GM18951 (cell line): ENCODE measurements around the gene GLYATL1.

ENCODE experiments used
- POLR2A ChIP-seq: IDR thresholded peaks from 4 replicates; pipeline ENCODE4 v1.6.1; 2011; ENCODE audit warnings: mild to moderate bottlenecking; ENCODE audit not compliant: insufficient read length, insufficient read depth; ENCODE audit errors: extremely low read depth
- in situ Hi-C: fragments of 300-500 bp; cut with MboI; formaldehyde crosslinking; loops from one replicate; pipeline ENCODE4 v1.12.0; 2022; ENCODE audit warnings: low sequenced_read_pairs, mixed read lengths, inconsistent platforms; ENCODE audit not compliant: unreplicated experiment

The GLYATL1 gene

GRCh38 chr11:58934945-58935513 is 4.3 kb upstream of the GLYATL1 start:
- TF ChIP-seq POLR2A = no peak
- in situ Hi-C loops = no loop called here

DNA sequence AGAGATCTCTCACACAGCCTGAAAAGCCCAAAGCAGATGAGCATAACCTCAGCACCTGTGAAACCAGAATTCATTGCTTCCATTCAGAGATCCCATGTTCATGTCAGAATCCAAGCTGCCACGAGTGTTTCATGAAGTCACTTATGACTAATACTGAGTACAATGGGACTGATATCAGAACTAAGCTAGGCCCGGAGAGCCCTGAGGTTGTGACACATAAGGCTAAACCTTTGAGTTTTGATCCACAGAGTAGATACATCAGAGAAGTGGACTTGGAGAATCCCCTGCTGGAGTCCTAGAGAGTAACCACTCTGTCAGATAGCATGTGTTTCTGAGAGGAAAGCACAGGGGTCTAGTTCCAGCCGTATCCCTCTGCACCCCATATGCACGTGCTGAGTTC is 890 bp upstream of the GLYATL1 start:
- in situ Hi-C loops = no loop called here
- TF ChIP-seq POLR2A = no peak

- in situ Hi-C loops = no loop called here
- no peak for TF ChIP-seq POLR2A
These were observed 740 bp downstream of the GLYATL1 start for GRCh38 chr11:58940028-58940427.

DNA sequence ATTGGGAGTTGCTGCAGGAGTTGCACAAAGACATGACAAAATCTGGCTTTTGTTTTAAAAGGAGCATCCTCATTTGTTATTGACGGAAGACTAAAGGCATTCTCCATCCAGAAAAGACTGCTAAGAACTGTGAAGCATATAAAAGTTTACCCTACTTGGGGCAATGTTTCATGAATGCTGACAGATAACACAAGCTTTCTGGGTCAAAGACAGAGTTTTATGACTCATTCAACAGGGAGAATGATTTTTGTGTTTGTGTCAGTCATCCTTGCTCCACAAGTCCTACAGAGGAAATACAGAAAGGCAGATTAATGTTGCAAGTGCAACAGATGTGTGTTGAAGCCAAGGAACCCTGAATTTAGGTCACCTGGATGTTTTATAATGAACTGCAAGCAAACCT is 2.5 kb downstream of the GLYATL1 start:
- no peak for TF ChIP-seq POLR2A
- in situ Hi-C loops = no loop called here

DNA sequence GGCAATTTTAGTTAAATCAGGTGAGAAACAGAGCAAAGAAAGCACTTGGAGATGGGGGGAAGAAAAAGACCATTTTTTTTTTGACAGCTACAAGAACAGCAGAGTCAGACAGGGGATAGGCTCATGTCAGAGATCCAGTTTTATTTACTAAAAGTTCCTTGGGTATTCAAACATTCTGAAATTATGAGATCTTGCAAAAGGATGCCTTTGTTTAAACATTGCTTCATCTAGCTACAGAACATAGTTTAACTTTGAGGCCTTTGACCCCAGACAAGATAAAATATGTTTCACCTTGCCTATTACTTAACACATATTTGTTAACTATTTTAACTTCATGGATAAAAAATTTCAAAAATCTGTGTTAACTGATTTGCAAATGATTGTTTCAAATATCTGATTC is 6.4 kb downstream of the GLYATL1 start:
- no peak for TF ChIP-seq POLR2A
- in situ Hi-C loops = no loop called here

DNA sequence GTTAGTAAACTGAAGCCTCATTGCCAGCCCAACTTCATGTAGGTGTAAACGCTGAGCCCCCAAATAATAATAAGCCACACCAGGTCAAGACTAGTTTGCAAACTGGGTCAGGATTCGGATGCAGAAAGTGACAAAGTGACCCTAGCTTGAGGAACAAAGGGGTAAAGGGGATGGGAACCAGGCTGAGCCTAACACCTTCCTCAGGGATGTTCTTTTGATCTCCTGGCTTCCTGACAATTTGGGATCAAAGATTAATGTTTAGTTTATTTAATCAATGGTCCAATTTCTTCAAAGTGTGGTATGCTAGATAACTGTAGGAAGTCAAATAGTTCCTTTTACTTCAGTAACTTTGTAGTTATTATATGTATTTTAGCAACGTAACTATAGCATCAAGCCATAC is 9.9 kb downstream of the GLYATL1 start:
- in situ Hi-C loops = no loop called here
- TF ChIP-seq POLR2A = no peak

GRCh38 chr11:58957922-58958321 is 18.6 kb downstream of the GLYATL1 start:
- in situ Hi-C loops = no loop called here
- TF ChIP-seq POLR2A = no peak

DNA sequence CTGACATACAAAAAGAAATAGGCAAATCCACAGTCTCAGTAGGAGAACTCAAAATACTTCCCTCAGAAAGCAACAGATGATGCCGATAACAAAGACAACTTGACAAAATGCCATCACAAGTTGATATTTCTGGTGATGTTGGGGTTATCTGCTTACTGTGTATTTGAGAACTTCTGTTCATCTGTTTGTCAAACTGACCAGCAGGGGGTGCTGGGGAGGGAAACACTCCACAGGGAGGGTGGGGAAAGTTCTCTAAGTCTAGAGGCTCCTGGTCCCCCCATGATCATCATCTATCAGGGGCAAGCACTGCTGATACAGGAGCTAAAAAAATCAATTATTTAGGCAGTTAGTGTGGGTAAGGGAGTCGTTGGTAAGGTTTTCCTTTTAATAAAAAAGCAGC is 19.2 kb downstream of the GLYATL1 start:
- in situ Hi-C loops = no loop called here
- TF ChIP-seq POLR2A = no peak

- no peak for TF ChIP-seq POLR2A
- in situ Hi-C loops = loop anchor here (10.0 kb wide), 1 partner anchor 191 kb away; no protein-coding TSS in a partner anchor
These were observed 24.3 kb downstream of the GLYATL1 start for GRCh38 chr11:58963551-58964104.

DNA sequence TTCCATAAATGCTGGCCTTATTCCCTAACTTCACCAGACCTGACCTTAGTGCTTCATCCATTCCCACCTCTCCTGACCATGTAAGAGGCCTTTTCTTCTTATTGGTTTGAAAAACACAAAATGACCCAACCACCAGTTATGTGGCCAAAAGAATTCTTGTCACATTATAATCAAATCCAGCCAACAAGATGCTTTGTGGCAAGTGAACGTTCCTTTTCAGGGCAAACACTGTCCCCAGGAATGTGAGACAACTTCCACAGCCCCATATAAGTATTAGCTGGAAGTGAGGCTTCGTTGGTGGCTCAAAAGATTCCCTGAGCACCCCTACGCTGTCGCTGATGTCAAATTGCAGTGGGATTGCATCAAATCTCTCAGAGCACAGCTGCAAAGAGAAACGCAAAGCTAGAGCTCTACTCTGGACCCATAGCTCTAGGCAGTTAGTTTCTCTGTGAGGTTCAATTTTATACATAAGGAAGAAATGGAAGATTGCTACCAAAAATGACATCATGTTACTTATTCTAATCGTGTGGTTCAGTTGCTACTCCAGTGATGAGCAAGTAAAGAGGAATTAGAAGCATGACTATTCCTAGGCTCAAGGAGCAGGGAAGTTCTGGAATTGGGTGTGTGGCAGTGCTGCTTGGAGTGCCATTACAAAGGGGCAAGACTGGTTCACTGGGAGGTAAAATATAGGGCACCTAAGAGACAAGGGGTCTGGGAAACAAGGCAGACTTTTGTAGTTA is 26.1 kb downstream of the GLYATL1 start:
- in situ Hi-C loops = loop anchor here (10.0 kb wide), 1 partner anchor 189 kb away; no protein-coding TSS in a partner anchor
- no peak for TF ChIP-seq POLR2A

DNA sequence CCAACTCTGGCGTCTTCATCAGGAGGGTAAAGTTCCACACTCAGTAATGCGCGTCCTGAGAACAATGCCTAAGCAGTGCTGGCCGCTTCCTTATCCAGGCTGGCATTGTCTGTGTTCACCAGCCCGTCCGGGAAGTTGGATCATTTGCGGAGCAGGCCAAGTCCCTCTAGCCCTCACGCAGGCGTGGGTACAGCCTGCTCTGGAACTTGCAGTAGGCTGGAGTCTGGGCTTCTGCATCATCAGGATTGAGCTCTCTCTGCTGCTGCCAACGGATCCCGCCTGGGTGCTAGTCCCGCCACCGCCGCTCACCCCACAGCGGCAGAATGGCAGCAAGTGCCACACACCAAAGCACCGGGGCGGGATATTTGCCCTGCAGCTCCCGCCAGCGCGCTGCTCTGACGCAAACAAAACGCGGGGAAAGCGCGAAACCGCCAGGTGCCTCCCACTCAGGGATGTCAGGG is 29.0 kb downstream of the GLYATL1 start:
- TF ChIP-seq POLR2A = no peak
- in situ Hi-C loops = loop anchor here (10.0 kb wide), 1 partner anchor 187 kb away; no protein-coding TSS in a partner anchor

- in situ Hi-C loops = no loop called here
- TF ChIP-seq POLR2A = no peak
These were observed 38.2 kb downstream of the GLYATL1 start for GRCh38 chr11:58977470-58977869.

DNA sequence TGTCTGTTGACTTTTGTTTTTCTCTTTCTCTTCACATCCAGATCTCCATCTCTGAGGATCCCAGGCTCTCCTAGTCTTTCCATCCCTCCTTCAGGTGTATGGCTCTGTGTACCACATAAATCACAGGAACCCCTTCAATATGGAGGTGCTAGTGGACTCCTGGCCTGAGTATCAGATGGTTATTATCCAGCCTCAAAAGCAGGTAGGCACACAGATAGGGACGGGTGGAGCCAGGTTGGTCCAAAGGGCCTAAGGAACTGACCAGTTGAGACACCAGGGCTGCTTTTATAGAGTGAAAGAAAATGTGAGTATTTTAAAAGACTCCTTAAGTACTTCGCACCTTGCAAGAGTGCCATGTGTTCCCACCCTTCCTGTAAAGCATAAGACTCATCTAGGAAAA is 39.9 kb downstream of the GLYATL1 start:
- no peak for TF ChIP-seq POLR2A
- in situ Hi-C loops = no loop called here

- no peak for TF ChIP-seq POLR2A
- in situ Hi-C loops = no loop called here
These were observed 41.0 kb downstream of the GLYATL1 start for GRCh38 chr11:58980159-58980843.

DNA sequence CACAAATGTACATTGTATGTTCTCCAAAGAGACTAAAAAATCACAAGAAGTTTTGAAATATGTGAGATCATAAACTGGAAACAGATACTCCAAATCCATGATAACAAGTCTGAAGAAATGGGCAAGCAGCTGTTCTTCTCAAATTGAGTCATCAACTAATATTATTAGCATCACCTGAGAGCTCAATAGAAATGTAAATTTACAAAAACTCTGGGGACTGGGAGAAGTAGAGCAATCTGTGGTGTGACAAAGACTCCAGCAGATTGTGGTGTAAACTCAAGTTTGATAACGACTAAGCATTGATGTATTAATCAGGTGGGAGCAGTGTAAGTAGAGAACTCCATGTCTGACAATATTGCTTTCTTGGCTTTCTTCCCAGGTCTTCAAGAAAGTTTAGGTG is 53.2 kb downstream of the GLYATL1 start:
- no peak for TF ChIP-seq POLR2A
- in situ Hi-C loops = no loop called here
